HG02885 (cell line): ENCODE results near the gene PALM3.
"Not testable (repeated sequence)": the region's sequence is repeated elsewhere in the genome, so short reads cannot be mapped to it uniquely, and the experiment has no call there.

Experiments used
- ATAC-seq: cut with Tn5 transposase; IDR thresholded peaks from one replicate; pipeline ENCODE4 v1.9.1; 2021; ENCODE audit warnings: mild to moderate bottlenecking; ENCODE audit not compliant: unreplicated experiment, poor library complexity

Gene PALM3

GRCh38 chr19:14039181-14039580 is 22.7 kb downstream of the PALM3 start:
- ATAC-seq = no peak

- no peak for ATAC-seq
Measured at GRCh38 chr19:14035706-14036105, 26.2 kb downstream of the PALM3 start.

- not testable (repeated sequence) for ATAC-seq
Measured at GRCh38 chr19:14035159-14035558, 26.7 kb downstream of the PALM3 start.

- no peak for ATAC-seq
Measured at GRCh38 chr19:14033946-14034345, 27.9 kb downstream of the PALM3 start.

GRCh38 chr19:14031719-14032480 is 30.0 kb downstream of the PALM3 start, which contains the start of gene IL27RA:
IL27RA (plus strand) TSS chr19:14031762; CDS start chr19:14031873, 111 bp downstream.
- peak; percentile 58 for ATAC-seq

- ATAC-seq = no peak
Measured at GRCh38 chr19:14030997-14031718, 30.7 kb downstream of the PALM3 start.

GRCh38 chr19:14028901-14029300 is 33.0 kb downstream of the PALM3 start:
- no peak for ATAC-seq

- ATAC-seq = no peak
Measured at GRCh38 chr19:14027856-14028450, 33.9 kb downstream of the PALM3 start, which contains the start of gene RLN3. RLN3 (plus strand) TSS chr19:14028148; CDS start chr19:14028205, 57 bp downstream.

- ATAC-seq = not testable (repeated sequence)
Measured at GRCh38 chr19:14026652-14027192, 35.2 kb downstream of the PALM3 start.

- no peak for ATAC-seq
Measured at GRCh38 chr19:14023404-14024235, 38.3 kb downstream of the PALM3 start.

GRCh38 chr19:14022469-14022868 is 39.4 kb downstream of the PALM3 start:
- no peak for ATAC-seq

GRCh38 chr19:14021474-14021873 is 40.4 kb downstream of the PALM3 start:
- ATAC-seq = no peak

GRCh38 chr19:14019739-14020138 is 42.1 kb downstream of the PALM3 start:
- ATAC-seq = not testable (repeated sequence)

GRCh38 chr19:14019100-14019499 is 42.8 kb downstream of the PALM3 start:
- no peak for ATAC-seq

- peak; percentile 62 for ATAC-seq
Measured at GRCh38 chr19:14015524-14016035, 46.3 kb downstream of the PALM3 start.

GRCh38 chr19:14012378-14012915 is 49.4 kb downstream of the PALM3 start:
- ATAC-seq = no peak

- ATAC-seq = peak; percentile 43
Measured at GRCh38 chr19:14006766-14007562, 54.9 kb downstream of the PALM3 start.

GRCh38 chr19:14006085-14006765 is 55.7 kb downstream of the PALM3 start, which contains the start of gene RFX1:
RFX1 (minus strand) TSS chr19:14006320; CDS start chr19:13993843, 12,477 bp downstream.
- ATAC-seq = peak; percentile 74
